Amniotic stem cell (primary cell): Measurements from ENCODE around the gene CASQ2.

Experiments used
- DNase-seq: peaks from one replicate; lab custom pipeline; 2025; lab: John Stamatoyannopoulos, UW

The CASQ2 gene

DNA sequence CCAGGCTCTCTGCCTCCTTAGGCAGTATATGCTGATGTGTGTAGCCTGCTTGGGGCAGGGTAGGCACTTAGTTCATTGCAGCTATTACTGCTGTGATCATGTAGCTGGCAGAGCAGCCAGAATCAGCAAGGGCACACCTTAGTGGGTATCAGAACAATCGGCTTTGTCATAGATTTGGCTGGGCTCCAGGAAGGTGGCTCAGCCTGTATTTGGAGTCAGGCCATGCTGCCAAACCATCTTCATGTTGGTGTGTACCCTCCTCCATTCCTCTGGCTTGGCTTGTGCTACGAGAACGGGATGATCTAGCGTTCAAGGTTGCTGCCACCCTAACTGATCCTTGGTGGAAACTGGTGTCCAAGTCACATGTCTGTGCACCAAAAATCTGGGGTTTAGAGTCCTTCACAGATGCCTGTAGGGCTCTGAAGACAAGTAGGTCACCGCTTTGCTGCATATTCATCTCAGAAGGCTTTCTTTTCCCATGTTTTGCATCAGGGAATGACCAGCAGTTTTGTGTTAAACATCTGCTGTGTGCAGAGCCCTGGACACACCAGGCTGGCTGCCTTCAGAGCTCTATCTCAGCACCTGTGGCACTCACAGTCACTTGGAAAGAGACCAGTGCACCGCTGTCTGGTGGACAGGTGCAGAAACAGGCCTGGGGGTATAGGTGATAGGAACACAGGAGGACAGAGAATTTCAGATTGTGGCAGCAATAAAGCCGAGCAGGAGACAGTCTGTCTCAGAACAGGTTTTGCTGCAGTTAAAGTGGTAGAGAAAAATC is 103.0 kb downstream of the CASQ2 start:
- no peak for DNase-seq

DNA sequence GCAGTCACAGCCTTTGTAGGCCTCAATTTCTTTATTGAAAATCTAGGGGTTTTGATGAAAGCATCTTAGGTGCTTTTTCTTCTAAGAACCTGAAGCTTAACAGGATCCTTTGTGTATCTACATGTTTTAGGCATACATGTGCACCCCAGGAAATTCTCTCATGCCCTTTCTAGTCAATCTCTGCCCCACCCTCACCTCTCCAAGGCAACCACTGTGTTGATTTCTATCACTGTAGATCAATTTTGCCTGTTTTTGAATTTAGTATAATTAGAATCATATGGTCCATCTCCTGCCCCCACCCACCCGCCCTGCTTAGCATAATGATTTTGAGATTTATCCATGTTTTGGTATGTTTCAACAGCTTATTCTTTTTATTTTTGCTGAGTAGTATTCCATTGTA is 107.4 kb downstream of the CASQ2 start:
- no peak for DNase-seq

GRCh38 chr1:115660151-115660550 is 108.4 kb downstream of the CASQ2 start:
- DNase-seq: no peak

- DNase-seq: no peak
Measured at GRCh38 chr1:115658646-115659045, 109.9 kb downstream of the CASQ2 start.

DNA sequence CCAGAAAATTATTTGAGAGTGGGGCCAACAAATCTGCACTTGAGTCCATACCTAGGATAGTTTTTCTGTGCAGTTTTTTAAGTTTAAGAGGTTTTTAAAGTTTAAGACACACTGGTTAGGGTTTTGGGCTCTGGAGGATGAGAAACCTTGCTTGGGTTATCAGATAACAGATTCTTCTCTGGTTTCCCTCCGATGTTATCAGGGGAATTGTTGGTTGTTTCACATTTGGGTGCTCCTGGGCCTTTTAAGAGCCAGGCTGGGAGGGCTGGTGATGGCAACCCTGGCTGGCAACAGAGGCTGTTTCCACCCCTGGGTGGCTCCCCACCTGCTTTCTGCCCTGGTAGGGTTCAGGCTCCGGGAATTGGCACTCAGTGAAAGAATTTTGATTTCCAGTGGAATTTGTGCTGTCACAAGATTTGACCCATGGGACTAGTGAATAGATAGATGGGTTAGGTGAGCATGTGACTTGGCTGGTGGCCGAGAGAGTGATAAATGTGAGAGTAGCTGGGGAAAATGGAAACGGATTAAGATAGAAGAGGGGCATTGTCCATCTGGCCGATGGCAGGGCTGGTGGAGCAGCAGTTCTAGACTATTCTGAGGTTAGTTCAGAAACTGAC is 111.9 kb downstream of the CASQ2 start:
- no peak for DNase-seq

DNA sequence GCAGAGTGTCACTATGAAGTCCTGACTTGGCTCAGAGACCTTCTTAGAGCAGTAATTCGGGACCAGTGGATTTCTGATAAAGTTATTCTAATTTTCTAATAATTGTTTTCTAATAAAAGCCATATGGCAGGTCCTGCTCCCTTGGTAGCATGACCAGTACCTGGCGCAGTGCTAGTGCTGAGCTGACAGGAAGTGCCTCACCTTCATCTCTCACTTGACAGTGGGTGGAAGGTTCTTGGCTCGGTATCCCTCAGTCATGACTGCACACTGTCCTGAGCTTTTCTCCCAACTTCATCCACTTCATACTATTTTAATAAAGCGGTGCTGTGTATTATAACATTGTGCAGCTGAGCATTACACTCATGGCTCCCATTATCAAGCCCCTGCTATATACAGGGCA is 112.6 kb downstream of the CASQ2 start:
- DNase-seq: no peak

GRCh38 chr1:115655306-115655663 is 113.2 kb downstream of the CASQ2 start:
- DNase-seq: no peak

DNA sequence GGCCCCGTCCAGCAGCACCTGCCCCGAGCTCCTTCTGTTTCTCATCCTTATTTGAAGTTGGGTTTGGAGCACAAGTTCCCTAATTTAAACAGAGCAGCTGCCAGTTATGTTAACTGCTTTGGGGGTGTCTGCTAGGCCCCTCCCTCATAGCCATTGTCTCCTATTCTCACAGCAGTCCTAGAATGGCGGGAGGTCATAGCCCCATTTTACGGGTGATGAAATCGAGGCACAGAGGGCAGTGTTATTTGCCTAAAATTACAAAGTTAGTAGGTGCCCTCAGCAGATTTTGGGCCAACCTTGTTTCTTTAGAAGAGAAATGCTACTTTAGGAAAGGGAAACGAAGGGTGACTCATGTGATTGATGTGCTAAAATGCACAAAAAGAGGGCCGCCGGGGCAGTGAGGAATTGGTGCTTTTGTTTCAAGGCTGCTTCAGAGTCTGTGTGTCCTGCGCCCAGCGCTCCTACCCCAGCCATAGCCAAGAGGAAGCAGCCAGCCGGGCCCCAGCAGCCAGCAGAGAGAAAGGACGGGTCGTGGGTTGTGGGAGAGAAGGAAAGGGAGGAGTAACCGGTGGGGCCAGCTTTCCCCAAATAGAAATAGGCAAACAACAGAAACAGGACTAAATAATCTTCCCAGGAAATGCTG is 113.7 kb downstream of the CASQ2 start:
- no peak for DNase-seq

DNA sequence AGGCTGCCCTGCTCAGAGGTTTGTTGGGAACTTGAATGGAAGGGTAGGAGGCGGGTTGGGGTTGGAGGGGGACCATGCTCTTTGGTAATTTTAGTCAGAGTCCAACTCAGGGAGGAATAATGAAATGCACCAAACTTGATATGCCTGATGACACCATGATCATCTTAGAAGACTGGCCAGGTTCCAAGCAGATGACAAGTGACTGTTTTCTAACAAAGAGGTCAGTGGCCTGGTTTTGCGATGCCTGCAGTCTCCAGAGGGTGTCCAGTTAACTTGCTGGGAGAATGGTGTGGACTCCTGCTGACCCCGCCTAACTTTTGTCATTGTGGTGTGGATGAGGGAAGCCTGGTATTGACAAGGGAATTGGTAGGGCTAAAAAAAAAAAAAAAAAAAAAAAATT is 114.4 kb downstream of the CASQ2 start:
- no peak for DNase-seq

- no peak for DNase-seq
Measured at GRCh38 chr1:115652236-115652788, 116.2 kb downstream of the CASQ2 start.

GRCh38 chr1:115651391-115651790 is 117.1 kb downstream of the CASQ2 start:
- no peak for DNase-seq

GRCh38 chr1:115650961-115651360 is 117.6 kb downstream of the CASQ2 start:
- no peak for DNase-seq
